Measurements from ENCODE around the gene NAA40. TPM values are rescaled to one million over a fixed set of nuclear protein-coding genes. Genes with fewer than 3 reads are reported as not detected.

Gene NAA40
- total and polyA plus RNA-seq, 10 of the 15 experiments (the other 5 are each of a cell fraction or from before 2014, with no cell fraction given) = 4.8 to 31.6 (median 22.2) TPM

DNA sequence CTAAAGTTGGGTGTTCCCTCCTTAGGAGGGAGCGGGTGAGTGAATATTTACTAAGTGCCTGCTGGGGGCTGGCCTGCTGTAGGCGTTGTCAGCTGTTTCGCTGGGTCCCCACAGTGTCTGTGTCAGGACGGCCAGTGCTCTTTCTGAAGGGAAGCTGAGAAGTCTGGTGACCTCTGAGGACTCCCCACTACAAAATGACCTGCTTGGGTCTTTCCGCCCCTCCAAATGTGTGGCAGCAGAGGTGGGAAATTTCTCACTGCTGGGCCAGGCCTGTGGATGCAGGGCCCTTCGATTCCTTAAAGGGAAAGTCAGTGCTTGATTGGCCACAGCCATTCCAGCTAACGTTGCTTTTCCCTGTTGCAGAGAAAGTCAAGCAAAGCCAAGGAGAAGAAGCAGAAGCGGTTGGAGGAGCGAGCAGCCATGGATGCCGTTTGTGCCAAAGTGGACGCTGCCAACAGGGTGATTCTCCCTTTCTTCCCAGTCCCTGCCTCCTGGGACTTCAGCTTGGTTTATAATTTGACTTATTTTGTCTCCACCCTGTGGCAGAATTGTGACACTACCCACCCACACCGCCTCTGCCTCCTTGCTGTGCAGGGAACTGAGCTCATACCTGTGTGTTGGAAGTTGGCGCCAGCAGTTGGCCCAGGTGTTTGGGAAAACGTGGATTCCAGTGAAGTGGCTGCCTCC lies 6.8 kb downstream of the NAA40 start (continued):
- TF ChIP-seq PAX5 (IDR thresholded peaks at IDR 0.05; ENCODE audit: borderline replicate concordance, low read depth, low read length) = no peak
- TF ChIP-seq CHD1 (IDR thresholded peaks at IDR 0.05; ENCODE audit: low read depth, low read length) = no peak
- no peak for TF ChIP-seq SMAD1 (IDR thresholded peaks at IDR 0.05; ENCODE audit: low read depth, partially characterized antibody)
- TF ChIP-seq KDM1A (IDR thresholded peaks at IDR 0.05; ENCODE audit: borderline replicate concordance) = no peak
- TF ChIP-seq TARDBP (IDR thresholded peaks at IDR 0.05; ENCODE audit: borderline replicate concordance) = no peak
- no peak for TF ChIP-seq CUX1 (IDR thresholded peaks at IDR 0.05; ENCODE audit: insufficient replicate concordance, low read depth, low read length)
- TF ChIP-seq ZNF24 (IDR thresholded peaks at IDR 0.05) = no peak
- no peak for TF ChIP-seq RUNX3 (IDR thresholded peaks at IDR 0.05; ENCODE audit: low read length)
- peak; percentile 77 for TF ChIP-seq MEF2B (IDR thresholded peaks at IDR 0.05; ENCODE audit: partially characterized antibody, poor library complexity, severe bottlenecking)
- TF ChIP-seq RAD21 (IDR thresholded peaks at IDR 0.05; ENCODE audit: insufficient read depth, low read depth, low read length) = peak; percentile 65
- 0 out of 2 replicates have a peak, but pooled peaks have one; percentile 23 for TF ChIP-seq RELB (IDR thresholded peaks at IDR 0.05; ENCODE audit: low read depth)
- TF ChIP-seq MLLT1 (IDR thresholded peaks at IDR 0.05) = no peak
- no peak for TF ChIP-seq BRCA1 (IDR thresholded peaks at IDR 0.05; ENCODE audit: low read depth, low read length)
- TF ChIP-seq, protein P1, sequence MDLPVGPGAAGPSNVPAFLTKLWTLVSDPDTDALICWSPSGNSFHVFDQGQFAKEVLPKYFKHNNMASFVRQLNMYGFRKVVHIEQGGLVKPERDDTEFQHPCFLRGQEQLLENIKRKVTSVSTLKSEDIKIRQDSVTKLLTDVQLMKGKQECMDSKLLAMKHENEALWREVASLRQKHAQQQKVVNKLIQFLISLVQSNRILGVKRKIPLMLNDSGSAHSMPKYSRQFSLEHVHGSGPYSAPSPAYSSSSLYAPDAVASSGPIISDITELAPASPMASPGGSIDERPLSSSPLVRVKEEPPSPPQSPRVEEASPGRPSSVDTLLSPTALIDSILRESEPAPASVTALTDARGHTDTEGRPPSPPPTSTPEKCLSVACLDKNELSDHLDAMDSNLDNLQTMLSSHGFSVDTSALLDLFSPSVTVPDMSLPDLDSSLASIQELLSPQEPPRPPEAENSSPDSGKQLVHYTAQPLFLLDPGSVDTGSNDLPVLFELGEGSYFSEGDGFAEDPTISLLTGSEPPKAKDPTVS (IDR thresholded peaks at IDR 0.05; ENCODE audit: low read depth, low read length) = no peak
- no peak for TF ChIP-seq MTA2 (IDR thresholded peaks at IDR 0.05; ENCODE audit: low read depth)
- TF ChIP-seq ATF3 (IDR thresholded peaks at IDR 0.05; ENCODE audit: borderline replicate concordance, extremely low read depth, low read depth, low read length) = no peak
- no peak for TF ChIP-seq KAT2A (conservative IDR thresholded peaks at IDR 0.05; ENCODE audit: control insufficient read depth, low read depth, low read length)

All from GM12878 (cell line).